Measurements from ENCODE around the gene GPR42.

DNA sequence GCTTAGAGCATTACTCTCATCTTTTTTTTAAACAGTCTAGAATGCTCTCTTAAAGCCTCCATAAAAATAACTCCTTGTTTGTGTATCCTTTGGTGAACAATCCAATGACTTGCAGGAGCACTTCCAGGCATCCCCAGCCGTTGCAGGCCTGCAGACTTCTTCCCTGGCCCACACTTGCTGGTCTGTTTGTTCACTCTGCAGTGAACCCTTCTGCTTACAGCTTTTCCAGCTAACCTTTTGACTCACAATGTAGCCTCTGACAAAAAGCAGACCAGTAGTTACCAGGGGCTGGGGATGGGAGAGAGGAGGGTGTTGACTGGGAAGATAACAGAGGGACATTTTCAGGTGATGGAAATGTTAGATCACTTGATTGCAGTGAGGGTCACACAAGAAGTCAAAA lies 9.1 kb downstream of the GPR42 start:
- TF ChIP-seq ZNF248 (tag by site-specific recombination; IDR thresholded peaks at IDR 0.05) (no peak), ZNF555 (tag by site-specific recombination; conservative IDR thresholded peaks at IDR 0.05) (no peak), ZNF521 (tag by site-specific recombination; IDR thresholded peaks at IDR 0.05) (no peak), ZNF133 (tag by site-specific recombination; IDR thresholded peaks at IDR 0.05) (no peak), ZNF24 (tag by site-specific recombination; IDR thresholded peaks at IDR 0.05) (no peak), ZNF596 (tag by site-specific recombination; IDR thresholded peaks at IDR 0.05) (no peak), ZNF776 (tag by site-specific recombination; IDR thresholded peaks at IDR 0.05; ENCODE audit: borderline replicate concordance) (no peak), ZNF23 (tag by site-specific recombination; IDR thresholded peaks at IDR 0.05; ENCODE audit: borderline replicate concordance) (no peak)
- TF ChIP-seq, protein P1, sequence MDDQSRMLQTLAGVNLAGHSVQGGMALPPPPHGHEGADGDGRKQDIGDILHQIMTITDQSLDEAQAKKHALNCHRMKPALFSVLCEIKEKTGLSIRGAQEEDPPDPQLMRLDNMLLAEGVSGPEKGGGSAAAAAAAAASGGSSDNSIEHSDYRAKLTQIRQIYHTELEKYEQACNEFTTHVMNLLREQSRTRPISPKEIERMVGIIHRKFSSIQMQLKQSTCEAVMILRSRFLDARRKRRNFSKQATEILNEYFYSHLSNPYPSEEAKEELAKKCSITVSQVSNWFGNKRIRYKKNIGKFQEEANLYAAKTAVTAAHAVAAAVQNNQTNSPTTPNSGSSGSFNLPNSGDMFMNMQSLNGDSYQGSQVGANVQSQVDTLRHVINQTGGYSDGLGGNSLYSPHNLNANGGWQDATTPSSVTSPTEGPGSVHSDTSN (CRISPR knock-in tag; IDR thresholded peaks at IDR 0.05) = no peak
- TF ChIP-seq, protein P2, sequence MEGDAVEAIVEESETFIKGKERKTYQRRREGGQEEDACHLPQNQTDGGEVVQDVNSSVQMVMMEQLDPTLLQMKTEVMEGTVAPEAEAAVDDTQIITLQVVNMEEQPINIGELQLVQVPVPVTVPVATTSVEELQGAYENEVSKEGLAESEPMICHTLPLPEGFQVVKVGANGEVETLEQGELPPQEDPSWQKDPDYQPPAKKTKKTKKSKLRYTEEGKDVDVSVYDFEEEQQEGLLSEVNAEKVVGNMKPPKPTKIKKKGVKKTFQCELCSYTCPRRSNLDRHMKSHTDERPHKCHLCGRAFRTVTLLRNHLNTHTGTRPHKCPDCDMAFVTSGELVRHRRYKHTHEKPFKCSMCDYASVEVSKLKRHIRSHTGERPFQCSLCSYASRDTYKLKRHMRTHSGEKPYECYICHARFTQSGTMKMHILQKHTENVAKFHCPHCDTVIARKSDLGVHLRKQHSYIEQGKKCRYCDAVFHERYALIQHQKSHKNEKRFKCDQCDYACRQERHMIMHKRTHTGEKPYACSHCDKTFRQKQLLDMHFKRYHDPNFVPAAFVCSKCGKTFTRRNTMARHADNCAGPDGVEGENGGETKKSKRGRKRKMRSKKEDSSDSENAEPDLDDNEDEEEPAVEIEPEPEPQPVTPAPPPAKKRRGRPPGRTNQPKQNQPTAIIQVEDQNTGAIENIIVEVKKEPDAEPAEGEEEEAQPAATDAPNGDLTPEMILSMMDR (tag by site-specific recombination; IDR thresholded peaks at IDR 0.05) = no peak
